Fibroblast of skin of back (primary cell): Measurements from ENCODE around the gene NELFE.

Experiments used
- DNase-seq: peaks from one replicate; pipeline ENCODE4 v3.0.0-alpha.2; 2013

NELFE gene

DNA sequence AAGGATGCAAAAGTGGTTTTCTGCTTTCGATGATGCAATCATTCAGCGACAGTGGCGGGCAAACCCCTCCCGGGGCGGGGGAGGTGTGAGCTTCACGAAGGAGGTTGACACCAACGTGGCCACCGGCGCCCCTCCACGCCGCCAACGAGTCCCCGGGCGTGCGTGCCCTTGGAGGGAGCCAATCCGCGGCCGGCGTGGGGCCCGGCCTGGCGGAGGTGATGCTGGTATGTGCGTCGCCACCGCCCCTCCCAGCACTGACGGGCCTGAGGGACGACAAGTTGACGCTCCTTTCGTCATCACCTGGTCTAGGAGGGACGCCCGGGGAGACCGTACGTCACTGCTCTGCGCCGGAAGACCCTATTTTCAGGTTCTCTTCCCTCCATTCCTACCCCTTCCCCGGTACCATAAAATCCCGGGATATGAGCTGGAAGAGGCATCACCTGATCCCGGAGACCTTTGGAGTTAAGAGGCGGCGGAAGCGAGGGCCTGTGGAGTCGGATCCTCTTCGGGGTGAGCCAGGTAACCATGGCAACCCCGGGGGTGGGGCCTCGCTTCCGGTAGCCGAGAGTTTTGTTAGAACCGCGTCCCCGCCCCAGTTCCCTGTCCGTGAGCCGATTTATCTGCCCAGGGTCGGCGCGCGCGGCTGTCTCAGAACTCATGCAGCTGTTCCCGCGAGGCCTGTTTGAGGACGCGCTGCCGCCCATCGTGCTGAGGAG is 13.4 kb upstream of the NELFE start, which contains the start of gene DXO:
Gene DXO, minus strand, starts transcription at position 146 of the 716 bp plus-strand sequence. CDS start 463 bp downstream, outside the sequence.
- DNase-seq: peak; percentile 99

DNA sequence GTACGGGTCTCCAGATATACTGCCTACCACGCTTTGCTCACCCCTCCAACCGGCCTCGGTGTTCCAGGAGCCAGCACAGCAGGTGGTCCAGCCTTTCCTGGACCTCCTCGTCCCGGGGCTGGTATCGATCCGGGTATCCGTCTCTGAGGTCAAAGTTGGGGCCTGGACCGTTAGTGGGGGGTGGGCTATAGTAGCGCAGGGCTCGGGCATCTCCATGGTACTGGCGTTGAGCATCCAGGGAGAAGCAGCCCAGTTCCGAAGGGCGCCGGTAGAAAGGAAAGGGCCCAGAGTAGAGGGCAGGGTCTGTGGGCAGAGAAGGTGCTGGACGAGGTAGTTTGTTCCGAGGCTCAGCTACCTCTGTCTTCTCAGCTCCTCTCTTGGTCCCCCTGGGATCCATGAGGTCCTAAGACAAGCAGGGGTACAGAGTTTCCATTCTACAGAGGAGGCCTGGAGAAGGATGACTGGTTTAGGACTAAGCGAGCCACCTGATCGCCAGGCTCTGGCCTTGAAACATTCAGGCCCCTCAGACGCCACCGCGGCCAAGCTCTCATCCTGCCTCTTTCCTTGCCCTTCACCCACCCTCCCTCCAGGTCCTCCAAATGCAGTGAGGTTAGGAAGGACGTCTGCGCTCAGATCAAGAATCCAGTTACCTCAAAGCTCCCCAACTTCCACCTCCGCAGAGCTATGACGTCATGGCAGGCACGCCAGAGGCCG is 12.7 kb upstream of the NELFE start:
- DNase-seq: no peak

DNA sequence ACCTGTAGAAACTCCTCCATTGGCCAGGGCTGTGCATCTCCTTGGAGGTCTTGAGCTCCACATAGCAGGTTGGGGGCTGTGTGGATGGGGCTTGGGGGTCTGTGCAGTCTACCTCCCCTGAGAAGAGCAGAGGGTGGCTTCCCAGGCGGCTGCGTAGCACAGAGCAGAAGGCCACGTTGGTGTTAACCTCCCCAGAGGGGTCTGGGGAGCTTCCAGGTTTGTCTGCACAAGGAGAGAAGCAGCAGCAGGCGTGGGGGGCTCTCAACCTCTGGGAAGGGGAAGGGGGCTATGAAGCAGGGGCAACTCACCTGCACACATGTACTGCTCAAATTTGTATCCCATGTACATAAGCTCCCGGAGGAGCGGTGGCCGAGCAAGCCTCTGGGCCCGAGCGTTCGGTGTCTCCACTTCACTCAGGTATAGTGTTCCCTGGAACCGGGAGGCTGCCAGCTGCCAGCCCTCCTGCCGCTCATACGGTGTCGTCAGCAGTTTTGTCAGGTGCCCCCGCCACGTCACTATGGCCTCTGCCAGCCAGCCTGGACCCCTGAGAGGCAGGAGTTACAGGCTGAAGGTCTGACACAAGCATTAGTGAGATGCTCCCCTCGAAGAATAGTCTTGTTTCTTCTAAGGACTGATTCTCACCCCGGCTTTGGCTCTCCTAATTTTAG is 12.0 kb upstream of the NELFE start:
- DNase-seq: no peak

GRCh38 chr6:31969712-31970603 is 11.2 kb upstream of the NELFE start:
- DNase-seq: peak; percentile 37

- DNase-seq: no peak
Observed at GRCh38 chr6:31968791-31969711, 10.3 kb upstream of the NELFE start.

DNA sequence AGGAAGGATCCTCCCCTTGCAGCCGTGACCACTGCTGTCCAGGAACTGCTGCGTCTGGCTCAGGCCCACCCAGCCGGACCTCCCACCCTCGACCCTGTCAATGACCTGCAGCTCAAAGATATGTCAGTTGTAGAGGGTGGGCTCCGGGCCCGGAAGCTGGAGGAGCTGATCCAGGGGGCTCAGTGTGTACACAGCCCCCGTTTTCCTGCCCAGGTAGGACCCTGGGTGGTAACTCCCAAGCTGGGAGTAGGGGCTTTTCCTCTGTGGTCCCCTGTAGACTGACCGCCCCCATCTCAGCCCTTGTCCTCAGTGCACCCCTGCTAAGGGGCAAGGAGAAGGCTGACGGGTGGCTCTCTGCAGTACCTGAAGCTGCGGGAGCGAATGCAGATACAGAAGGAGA is 9.6 kb upstream of the NELFE start:
- DNase-seq: no peak

- DNase-seq: no peak
Observed at GRCh38 chr6:31967926-31968320, 9.2 kb upstream of the NELFE start.

DNA sequence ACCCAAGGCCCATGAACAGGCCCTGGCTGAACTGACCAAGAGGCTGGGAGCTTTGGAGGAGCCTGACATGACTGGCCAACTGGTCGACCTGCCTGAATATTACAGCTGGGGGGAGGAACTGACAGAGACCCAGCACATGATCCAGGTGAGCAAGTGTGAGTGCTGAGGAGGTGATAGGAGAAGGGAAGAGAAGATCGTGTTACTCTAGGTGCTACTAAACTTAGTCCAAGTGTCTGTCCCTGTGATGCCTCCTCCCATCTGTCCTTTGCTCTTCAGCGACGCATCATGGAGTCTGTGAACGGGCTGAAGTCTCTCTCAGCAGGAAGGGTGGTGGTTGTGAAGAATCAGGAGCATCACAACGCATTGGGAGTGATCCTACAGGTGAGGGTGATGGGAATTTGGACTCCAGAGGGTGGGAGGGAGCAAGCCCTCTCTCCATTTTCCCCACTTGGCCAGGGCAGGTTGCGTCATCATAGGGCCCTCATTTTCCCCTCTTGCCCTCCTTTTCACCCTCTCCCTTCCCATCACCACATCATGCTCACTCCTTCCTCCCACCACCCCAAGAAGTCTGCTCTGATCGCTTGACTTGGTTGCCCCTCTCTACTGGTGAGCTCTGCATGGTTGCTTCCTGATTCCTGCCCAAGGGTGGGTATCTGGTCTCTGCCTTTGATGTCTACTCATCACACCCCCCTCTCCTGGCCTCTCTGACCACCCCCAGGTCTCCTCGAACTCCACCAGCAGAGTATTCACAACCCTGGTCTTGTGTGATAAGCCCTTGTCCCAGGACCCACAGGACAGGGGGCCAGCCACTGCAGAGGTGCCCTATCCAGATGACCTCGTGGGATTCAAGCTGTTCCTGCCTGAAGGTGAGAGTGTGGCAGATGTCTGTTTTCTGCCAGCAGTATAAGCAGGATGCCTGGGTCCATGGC is 8.5 kb upstream of the NELFE start:
- DNase-seq: no peak

GRCh38 chr6:31966506-31966905 is 7.7 kb upstream of the NELFE start:
- DNase-seq: no peak

GRCh38 chr6:31965700-31966099 is 6.9 kb upstream of the NELFE start:
- DNase-seq: no peak

- DNase-seq: no peak
Observed at GRCh38 chr6:31963921-31964320, 5.2 kb upstream of the NELFE start.

GRCh38 chr6:31961616-31962015 is 2.8 kb upstream of the NELFE start:
- no peak for DNase-seq

DNA sequence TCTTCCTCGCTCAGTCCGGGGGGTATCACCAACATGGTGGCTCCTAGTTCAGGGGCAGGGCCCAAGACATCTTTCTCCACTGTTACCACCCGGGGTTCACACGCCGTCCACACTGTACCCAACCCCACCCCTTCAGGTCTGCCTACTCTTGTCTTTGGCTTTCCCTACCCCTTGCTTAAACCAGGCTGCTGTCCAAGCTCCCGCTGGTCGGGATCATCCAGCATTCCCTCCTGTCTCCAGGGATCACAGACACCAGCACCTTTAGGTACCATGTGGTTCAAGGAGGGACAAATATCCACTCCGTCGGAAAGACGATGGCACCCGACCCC is 395 bp downstream of the NELFE start:
- no peak for DNase-seq

GRCh38 chr6:31956796-31957195 is 2.0 kb downstream of the NELFE start:
- DNase-seq: no peak

DNA sequence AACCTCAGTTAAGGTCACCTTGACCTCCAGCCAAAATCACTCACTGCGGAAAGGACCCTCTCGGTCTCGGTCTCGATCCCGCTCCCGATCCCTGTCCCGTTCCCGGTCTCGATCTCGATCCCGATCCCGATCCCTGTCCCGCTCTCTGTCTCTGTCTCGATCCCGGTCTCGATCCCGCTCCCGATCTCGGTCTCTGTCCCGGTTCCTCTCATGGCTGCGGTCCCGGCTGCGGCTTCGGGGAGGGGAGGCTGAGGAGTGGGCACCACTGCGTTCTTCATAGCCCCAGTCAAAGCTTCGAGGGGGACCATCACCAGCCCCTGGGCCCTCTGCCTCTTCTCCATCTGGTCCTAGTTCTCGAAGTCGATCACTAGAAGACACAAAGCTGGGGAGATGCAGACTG is 4.3 kb downstream of the NELFE start:
- DNase-seq: no peak

GRCh38 chr6:31952890-31953289 is 5.9 kb downstream of the NELFE start:
- DNase-seq: no peak

- peak; percentile 62 for DNase-seq
Observed at GRCh38 chr6:31952140-31952805, 6.5 kb downstream of the NELFE start.

DNA sequence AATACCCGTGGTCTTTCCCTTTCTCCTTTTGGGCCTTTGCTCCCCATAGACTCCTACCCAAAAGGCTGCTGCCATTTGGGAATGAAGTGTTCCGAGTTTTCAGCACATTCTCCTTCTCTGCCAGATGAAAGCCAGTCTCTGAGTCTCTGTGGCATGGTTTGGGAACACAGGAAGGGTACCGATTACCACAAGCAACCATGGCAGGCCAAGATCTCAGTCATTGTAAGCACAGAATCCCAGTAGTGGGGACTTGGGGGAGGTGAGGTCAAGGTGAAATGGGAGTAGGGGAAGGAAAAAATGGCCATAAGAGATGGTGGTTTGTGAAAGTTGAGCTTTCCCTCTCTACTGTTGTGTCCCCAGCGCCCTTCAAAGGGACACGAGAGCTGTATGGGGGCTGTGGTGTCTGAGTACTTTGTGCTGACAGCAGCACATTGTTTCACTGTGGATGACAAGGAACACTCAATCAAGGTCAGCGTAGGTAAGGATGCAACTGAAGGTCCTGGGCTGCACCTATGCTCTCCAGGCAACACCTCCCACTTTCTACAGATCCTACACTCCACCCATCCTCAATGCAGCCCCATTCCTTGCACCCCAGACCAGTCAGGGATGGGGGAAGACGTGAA is 8.7 kb downstream of the NELFE start:
- no peak for DNase-seq

DNA sequence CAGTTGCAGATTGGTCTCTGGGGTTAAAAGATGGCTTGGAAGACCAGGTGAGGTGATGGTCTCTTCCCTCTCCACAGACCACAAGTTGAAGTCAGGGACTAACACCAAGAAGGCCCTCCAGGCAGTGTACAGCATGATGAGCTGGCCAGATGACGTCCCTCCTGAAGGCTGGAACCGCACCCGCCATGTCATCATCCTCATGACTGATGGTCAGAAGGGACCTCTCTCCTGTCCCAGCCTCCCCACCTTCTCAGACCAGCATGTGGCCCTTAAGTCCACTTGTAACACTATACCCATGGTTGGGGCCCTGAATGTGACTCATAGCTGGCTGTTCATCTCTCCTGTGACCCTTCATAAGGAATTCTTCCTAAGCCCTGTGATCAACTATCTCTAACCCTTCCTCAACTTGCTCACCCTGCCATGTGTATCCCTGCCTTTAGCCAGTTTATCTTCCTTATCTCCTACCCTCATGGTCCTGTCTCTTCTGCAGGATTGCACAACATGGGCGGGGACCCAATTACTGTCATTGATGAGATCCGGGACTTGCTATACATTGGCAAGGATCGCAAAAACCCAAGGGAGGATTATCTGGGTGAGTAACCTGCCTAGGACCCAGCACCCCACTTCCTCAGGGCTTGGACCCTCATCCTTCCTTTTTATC is 9.9 kb downstream of the NELFE start:
- DNase-seq: peak; percentile 25
